CD4-positive, alpha-beta T cell (primary cell): Measurements from ENCODE around the gene KCNJ4. TPM values are rescaled to one million over a fixed set of nuclear protein-coding genes. Genes with fewer than 3 reads are reported as not detected.

Experiments
- ATAC-seq: fragments of 200-7000 bp; cut with Tn5 transposase; one replicate; pipeline ENCODE4 v1.10.0; 2022; ENCODE audit warnings: mild to moderate bottlenecking; ENCODE audit not compliant: poor library complexity
- CTCF ChIA-PET: fragments of 350-600 bp; sonication (Branson Sonifier 250); formaldehyde crosslinking; loops from one replicate; lab custom pipeline; 2021; ENCODE audit warnings: antibody characterized with exemption, inconsistent platforms; lab: Charles Lee
- POLR2A ChIA-PET: fragments of 350-600 bp; sonication (Branson Sonifier 250); formaldehyde crosslinking; loops from one replicate; lab custom pipeline; 2021; ENCODE audit warnings: antibody characterized with exemption, inconsistent platforms; lab: Charles Lee
- DNase-seq, 14 experiments: peaks; one replicate each; pipeline ENCODE4 v3.0.0-alpha.2; 2013 to 2020; ENCODE audit warnings: mixed read lengths in 2 of 14
- H3K27ac ChIP-seq, 2 donors: one replicate each; pipeline versions ENCODE4 v1.5.1 to v1.7.0; 2013; ENCODE audit warnings: low read length in 2 of 2, low read depth in 1 of 2, mild to moderate bottlenecking in 1 of 2
- H3K27me3 ChIP-seq, 2 experiments: 1 replicate in 1 of 2; 2 replicates in 1 of 2; pipeline versions ENCODE4 v1.6.1 to v1.7.0; 2013; ENCODE audit warnings: low read length in 2 of 2, control low read depth in 1 of 2, mild to moderate bottlenecking in 1 of 2, moderate library complexity in 1 of 2; ENCODE audit not compliant: insufficient read depth in 2 of 2, control insufficient read depth in 1 of 2
- H3K36me3 ChIP-seq: one replicate; pipeline ENCODE4 v1.6.1; 2013; ENCODE audit warnings: low read length, control low read depth; ENCODE audit not compliant: insufficient read depth
- H3K4me1 ChIP-seq: one replicate; pipeline ENCODE4 v1.6.1; 2013; ENCODE audit warnings: low read length, control low read depth; ENCODE audit not compliant: insufficient read depth
- H3K4me3 ChIP-seq: one replicate; pipeline ENCODE4 v1.5.1; 2013; ENCODE audit warnings: mild to moderate bottlenecking, low read length, moderate library complexity
- H3K9me3 ChIP-seq, 2 experiments: 1 replicate in 1 of 2; 2 replicates in 1 of 2; pipeline versions ENCODE4 v1.6.1 to v1.7.0; 2013; ENCODE audit warnings: low read length in 2 of 2, mild to moderate bottlenecking in 2 of 2, control low read depth in 1 of 2, moderate library complexity in 1 of 2; ENCODE audit not compliant: control insufficient read depth in 1 of 2, insufficient read depth in 1 of 2
- H3K27ac Mint-ChIP-seq: one replicate; pipeline ENCODE4 v1.8.0; 2020; ENCODE audit warnings: mixed read lengths
- H3K27me3 Mint-ChIP-seq: one replicate; pipeline ENCODE4 v1.8.0; 2021; ENCODE audit warnings: mixed read lengths
- H3K36me3 Mint-ChIP-seq: one replicate; pipeline ENCODE4 v1.8.0; 2021; ENCODE audit warnings: low read depth, mixed read lengths
- H3K4me1 Mint-ChIP-seq: one replicate; pipeline ENCODE4 v1.8.0; 2021; ENCODE audit warnings: low read depth, mixed read lengths
- H3K4me3 Mint-ChIP-seq: one replicate; pipeline ENCODE4 v1.8.0; 2020; ENCODE audit warnings: mild to moderate bottlenecking, mixed read lengths
- H3K9me3 Mint-ChIP-seq: one replicate; pipeline ENCODE4 v1.8.0; 2020; ENCODE audit warnings: mixed read lengths
- CTCF ChIP-seq: fragments of 200-600 bp; IDR thresholded peaks from one replicate; pipeline ENCODE4 v1.8.0; 2022; ENCODE audit warnings: antibody characterized with exemption, mild to moderate bottlenecking
- intact Hi-C, 2 experiments: fragments of 100-400 bp; cut with DNase I in 1 of 2; cut with micrococcal nuclease in 1 of 2; formaldehyde crosslinking; loops; one replicate each; pipeline versions ENCODE4 v1.15.1 to v1.9.0; 2023 to 2025; cut with DNase I, micrococcal nuclease
- total RNA-seq, 174 experiments: library from RNA in 2 of 174; stranded (reverse) in 2 of 174; gene quantifications; one replicate each; pipeline ENCODE4 v1.2.3 and lab custom pipeline; 2021 to 2026

The KCNJ4 gene
- total RNA-seq, 2 experiments from 2014 or later, result not detected

GRCh38 chr22:38448945-38449745 lies 5.9 kb downstream of the KCNJ4 start:
- ATAC-seq (no peak), DNase-seq (no peak)
- intact Hi-C loops, result no loop called here
- no peak overlapping the region for H3K4me3 Mint-ChIP-seq
- H3K4me1 Mint-ChIP-seq, result peaks cover 5% of the 10 kb centered on the region
- H3K9me3 Mint-ChIP-seq, result no peaks in the 10 kb centered on the region
- Histone ChIP-seq H3K9me3 (peaks cover 0 to 8% of the 10 kb centered on the region in 2 experiments), H3K4me3 (no peak overlapping the region), H3K36me3 (no peaks in the 10 kb centered on the region), H3K27me3 (peaks cover 13 to 26% of the 10 kb centered on the region in 2 experiments), H3K27ac (no peak overlapping the region), H3K4me1 (peaks cover 5% of the 10 kb centered on the region)
- no peak overlapping the region for H3K27ac Mint-ChIP-seq
- peaks cover 41% of the 10 kb centered on the region for H3K27me3 Mint-ChIP-seq
- POLR2A ChIA-PET, result no interaction called here
- H3K36me3 Mint-ChIP-seq, result no peaks in the 10 kb centered on the region
- no peak for TF ChIP-seq CTCF
- CTCF ChIA-PET, result no interaction called here

GRCh38 chr22:38446018-38446601 lies 8.9 kb downstream of the KCNJ4 start:
- peaks cover 18% of the 10 kb centered on the region for H3K27me3 Mint-ChIP-seq
- H3K4me3 Mint-ChIP-seq, result no peak overlapping the region
- Histone ChIP-seq H3K27ac (no peak overlapping the region), H3K27me3 (peaks cover 0 to 8% of the 10 kb centered on the region in 2 experiments), H3K36me3 (no peaks in the 10 kb centered on the region), H3K9me3 (no peaks in the 10 kb centered on the region), H3K4me3 (no peak overlapping the region), H3K4me1 (no peaks in the 10 kb centered on the region)
- POLR2A ChIA-PET, result no interaction called here
- no peak overlapping the region for H3K27ac Mint-ChIP-seq
- ATAC-seq, result no peak
- no peak for TF ChIP-seq CTCF
- intact Hi-C loops, result no loop called here
- H3K4me1 Mint-ChIP-seq, result no peaks in the 10 kb centered on the region
- no peaks in the 10 kb centered on the region for H3K36me3 Mint-ChIP-seq
- CTCF ChIA-PET, result no interaction called here
- H3K9me3 Mint-ChIP-seq, result no peaks in the 10 kb centered on the region
- DNase-seq, result no peak

- no peak overlapping the region for H3K27ac ChIP-seq
- H3K4me1 Mint-ChIP-seq, result no peaks in the 10 kb centered on the region
- peaks cover 0 to 5% of the 10 kb centered on the region in 2 experiments for H3K27me3 ChIP-seq
- no peak overlapping the region for H3K4me3 Mint-ChIP-seq
- no peaks in the 10 kb centered on the region for H3K36me3 Mint-ChIP-seq
- no peak for TF ChIP-seq CTCF
- no peaks in the 10 kb centered on the region for H3K9me3 Mint-ChIP-seq
- H3K9me3 ChIP-seq, result no peaks in the 10 kb centered on the region
- H3K4me3 ChIP-seq, result no peak overlapping the region
- DNase-seq (no peak), ATAC-seq (no peak)
- H3K27me3 Mint-ChIP-seq, result peaks cover 11% of the 10 kb centered on the region
- ChIA-PET POLR2A (no interaction called here), CTCF (no interaction called here)
- no peaks in the 10 kb centered on the region for H3K4me1 ChIP-seq
- no peak overlapping the region for H3K27ac Mint-ChIP-seq
- no peaks in the 10 kb centered on the region for H3K36me3 ChIP-seq
- intact Hi-C loops, result no loop called here
Observed at GRCh38 chr22:38444783-38445182, 10.2 kb downstream of the KCNJ4 start.
